ENCODE data around the gene METTL15.
"Not testable (repeated sequence)": the region's sequence is repeated elsewhere in the genome, so short reads cannot be mapped to it uniquely, and the experiment has no call there.

METTL15 gene, protein sequence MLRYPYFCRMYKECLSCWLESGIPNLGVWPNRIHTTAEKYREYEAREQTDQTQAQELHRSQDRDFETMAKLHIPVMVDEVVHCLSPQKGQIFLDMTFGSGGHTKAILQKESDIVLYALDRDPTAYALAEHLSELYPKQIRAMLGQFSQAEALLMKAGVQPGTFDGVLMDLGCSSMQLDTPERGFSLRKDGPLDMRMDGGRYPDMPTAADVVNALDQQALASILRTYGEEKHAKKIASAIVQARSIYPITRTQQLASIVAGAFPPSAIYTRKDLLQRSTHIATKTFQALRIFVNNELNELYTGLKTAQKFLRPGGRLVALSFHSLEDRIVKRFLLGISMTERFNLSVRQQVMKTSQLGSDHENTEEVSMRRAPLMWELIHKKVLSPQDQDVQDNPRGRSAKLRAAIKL

DNA sequence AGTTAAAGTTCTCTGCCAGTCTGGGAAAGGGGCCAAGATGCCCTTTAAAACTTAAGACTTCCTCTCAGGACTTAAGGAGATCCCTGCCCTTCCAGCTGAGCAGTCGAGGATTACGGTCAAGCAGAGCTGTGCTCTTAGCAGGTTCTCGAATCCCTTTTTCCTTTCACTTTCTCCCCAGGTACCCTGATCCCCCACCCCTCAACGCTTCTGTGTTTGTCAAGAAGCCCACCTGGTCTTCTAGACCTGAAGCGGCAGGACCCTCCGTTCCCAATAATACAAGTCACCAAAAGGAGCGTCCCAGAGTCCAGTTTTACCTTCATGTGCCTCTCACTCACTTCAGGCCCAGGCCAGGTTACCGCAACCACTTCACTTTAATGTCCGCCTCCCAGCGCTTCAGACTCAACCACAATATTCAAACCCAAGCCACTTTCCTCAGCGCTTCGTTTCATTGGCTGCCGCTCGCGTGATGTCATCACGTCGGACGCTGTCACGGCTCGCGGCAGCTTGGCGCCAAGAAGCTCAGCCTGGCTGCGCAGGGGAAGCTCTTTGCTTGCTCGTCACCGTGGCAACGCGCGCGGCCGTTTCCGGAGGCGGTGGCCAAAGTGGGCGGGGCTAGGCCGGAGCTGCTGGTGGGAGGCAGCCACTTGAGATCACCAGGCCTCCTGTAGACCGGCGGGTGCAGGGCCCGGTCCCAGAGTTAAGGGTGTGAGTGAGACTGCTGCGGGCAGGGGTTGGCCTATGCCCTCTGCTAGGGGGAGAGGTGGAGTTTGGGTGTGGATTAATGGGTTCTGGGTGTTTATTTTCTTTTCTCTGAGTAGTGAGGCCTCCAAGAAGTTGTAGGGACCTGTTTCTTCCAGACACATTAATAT, at the start of gene METTL15, which contains the start of gene KIF18A:
METTL15 (plus strand) TSS at position 639 of the 869 bp plus-strand sequence. CDS start 4,947 bp downstream, outside the sequence.
KIF18A (minus strand) TSS at position 407 of the 869 bp plus-strand sequence. CDS start 10,209 bp downstream, outside the sequence.
- FAIRE-seq, result peak; percentile 97

DNA sequence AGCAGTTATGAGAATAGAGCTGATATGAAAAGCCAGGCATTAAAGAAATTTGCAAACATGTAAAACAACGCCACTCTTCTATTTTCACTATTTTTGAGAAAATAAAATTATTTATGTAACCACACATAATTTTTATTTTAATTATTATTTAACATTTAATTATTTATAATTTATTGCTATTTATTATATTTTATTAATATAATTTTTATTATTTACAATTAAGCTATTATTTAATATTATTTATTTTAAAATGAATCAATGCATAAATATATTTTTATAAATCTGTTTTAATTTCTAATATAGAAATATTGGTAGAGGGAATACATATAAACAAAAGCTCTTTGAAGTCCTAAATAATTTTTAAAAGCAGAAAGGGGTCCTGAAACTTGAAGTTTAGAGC, 36.9 kb upstream of the METTL15 start:
- FAIRE-seq, result peak; percentile 91

DNA sequence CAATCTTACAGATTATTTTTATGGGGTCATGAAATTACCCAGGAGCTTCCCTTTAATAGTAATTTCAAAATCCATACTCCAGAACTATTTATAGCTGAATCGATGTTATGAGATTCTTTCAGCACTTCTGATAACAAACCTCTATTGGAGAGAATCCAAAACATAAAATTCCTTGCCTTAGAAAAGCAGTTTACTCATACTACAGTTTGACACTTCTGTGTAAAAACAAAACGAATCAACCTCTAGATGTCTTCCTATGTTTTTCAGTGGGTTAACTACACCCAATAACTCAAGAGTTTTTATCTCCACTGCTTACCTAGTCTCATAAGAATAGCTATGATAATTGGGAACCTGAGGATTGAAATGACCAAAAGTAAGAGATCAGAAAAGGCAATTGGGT, 35.9 kb upstream of the METTL15 start:
- FAIRE-seq, result no peak

DNA sequence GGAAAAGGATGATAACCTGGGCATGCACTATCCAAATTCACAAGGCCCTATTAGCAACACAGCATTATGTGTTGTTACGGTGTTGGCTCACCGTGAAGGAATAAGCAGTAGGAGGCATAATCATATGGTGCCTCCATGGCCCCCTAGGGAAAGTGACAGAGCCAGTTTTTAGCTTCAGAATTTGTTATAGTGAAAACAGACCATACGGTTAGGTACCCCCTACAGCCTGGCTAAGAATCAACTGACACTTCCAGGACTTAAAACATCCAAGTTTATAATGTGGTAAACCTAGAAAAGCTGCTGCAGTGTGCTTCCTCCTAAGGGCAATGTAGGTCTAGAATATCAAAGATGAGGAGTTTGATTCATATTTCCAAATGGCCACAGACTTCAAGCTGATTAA, 30.7 kb upstream of the METTL15 start:
- FAIRE-seq, result no peak

DNA sequence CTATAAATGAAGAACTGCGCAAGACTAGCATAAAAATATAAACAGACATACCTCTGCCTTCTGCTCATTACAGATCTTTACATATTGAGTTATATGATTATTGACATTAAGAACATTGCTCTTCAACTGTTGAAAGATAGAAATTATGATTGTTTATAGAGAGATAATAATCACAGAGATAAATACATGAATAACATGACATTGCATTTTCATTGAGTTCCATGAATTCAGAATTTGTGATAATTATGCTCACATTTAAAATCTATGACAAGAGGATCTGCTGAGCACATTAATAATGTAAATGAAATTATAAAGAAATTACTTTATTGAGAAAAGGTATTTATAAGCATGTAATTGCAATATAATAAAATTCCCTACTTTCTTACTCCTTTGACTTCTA, 25.1 kb upstream of the METTL15 start:
- FAIRE-seq, result peak; percentile 50

DNA sequence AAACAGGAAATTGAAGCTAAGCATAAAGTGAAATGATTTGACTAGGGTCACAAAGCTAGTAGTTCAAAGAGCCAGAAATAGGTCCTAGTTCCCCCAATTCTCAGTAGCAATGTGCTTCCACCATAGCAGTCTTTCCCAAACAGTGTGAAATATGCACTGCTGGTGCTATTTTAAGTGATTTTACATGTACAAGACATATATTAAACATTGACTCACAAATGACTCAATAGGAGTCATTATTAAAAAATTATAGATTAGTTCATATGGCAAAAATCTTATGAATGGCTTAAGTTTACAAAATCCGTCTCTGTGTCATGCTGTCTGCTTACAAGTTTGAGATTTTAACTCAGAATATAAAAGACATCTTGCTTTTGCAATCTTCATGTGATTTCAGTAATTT, 21.6 kb upstream of the METTL15 start:
- no peak for FAIRE-seq

DNA sequence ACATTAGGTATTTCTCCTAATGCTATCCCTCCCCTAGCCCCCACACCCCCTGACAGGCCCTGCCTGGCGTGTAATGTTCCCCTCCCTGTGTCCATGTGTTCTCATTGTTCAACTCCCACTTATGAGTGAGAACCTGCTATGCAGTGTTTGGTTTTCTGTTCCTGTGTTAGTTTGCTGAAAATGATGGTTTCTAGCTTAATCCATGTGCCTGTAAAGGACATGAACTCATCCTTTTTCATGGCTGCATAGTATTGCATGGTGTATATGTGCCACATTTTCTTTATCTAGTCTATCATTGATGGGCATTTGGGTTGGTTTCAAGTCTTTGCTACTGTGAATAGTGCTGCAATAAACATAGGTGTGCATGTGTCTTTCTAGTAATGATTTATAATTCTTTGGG, 21.0 kb upstream of the METTL15 start:
- not testable (repeated sequence) for FAIRE-seq

DNA sequence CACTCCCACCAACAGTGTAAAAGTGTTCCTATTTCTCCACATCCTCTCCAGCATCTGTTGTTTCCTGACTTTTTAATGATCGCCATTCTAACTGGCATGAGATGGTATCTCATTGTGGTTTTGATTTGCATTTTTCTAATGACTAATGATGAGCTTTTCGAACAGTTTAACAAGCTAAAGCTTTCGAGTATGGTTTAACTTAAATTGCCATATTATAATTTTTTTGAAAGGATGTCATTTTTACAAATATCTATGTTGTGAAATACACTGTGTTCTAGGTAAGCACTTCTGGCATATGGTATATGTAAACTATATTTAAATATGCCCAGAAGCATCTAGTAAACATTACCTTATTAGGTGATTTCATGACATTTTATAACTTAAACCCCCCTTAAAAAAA, 20.5 kb upstream of the METTL15 start:
- not testable (repeated sequence) for FAIRE-seq

DNA sequence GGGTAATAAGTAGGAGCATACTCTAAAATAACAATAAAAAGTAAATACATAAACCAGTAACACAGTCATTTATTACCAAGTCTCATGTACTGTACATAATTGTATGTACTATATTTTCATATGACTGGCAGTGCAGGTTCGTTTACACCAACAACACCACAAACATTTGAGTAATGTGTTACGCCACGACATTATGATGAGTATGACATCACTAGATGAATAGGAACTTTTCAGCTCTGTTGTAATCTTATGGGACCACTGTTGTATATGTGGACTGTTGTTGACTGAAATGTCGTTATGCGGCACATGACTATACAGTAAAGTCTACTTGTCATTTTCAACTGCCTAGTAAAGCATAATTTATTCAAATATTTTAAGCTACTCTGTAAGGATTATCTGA, 18.8 kb upstream of the METTL15 start:
- no peak for FAIRE-seq

DNA sequence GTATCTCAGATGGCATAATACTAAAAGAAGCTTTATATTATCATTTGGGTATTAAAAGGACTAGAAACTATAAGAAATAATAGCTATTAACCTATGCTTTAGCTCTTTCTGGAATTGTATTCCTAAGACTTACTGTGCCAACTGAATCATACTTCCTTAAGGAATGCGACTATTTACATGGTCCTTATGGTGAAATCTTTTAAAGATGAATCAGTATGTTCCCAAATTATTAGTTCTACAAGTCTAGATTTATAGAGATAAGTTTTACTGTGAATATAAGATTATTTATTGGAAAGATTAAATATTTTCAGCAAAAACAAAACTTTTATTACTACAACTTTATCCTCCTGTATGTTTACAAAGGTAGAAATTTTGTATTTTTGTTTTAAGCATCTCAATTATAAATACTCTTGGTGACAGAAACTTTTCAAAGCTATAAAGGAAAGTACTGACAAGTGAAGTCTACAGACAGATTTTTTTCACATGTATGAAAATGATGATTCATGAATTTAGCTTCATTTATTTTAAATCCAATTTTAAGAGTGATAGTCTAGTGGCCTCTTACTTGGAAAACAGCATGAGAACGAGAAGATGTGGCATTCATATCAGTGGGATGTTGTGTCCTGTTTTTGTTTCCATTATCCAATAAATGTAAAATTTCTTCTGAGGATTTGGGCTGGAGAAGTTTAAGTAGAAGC, 18.0 kb upstream of the METTL15 start:
- FAIRE-seq, result no peak

DNA sequence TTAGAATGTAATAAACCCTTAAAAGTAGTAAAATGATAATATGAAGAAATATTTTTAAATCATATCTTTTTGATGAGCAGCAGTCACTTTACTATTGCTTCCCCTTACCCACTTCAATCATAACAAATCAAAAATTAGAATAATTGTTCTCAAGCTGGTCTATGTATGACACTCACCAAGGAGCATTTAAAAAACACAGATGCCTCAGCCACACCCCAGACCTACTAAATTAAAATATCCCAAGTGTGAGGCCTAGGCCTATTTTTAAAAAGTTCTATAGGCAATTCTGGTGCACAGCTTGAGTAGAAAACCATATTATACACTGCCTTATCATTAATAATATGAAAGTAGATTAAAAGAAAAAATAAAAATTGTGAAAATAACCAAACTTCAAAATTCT, 15.4 kb upstream of the METTL15 start:
- no peak for FAIRE-seq

DNA sequence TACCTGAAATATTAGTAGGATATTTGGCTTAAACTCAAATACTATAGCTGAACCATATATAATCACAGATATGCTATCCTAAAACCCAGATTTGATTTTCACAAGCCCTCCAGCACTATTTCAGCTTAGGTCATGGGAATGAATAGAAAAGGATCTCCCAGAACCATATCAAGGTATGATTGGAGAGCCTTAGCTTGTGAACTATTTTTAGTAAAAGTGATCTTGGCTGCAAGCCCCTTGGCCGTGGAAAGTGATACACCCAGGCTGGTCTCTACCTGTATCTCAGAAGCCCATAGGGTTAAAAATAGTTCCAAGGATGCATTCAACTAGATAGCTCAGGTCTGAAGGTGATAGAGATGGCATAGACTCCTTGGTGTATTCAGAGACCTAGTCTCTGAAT, 9.9 kb upstream of the METTL15 start:
- FAIRE-seq, result no peak

DNA sequence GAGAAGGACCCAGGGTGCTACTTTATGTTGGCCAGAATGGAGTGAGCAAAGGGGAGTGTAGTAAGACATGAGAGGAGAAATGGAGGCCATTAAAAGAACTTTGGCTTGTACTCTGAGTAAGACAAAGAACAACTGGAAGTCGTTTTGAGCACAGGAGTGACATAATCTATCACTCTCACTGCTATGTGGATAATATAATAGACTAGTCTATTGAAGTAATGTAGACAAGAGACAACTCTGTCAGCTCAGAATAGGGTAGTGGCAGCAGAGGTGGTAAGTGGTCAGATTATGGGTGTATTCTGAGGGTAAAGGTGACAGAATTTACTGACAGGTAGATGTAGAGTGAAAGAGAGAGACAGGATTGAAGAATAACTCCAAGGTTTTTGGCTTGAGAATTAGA, 8.5 kb upstream of the METTL15 start:
- no peak for FAIRE-seq

DNA sequence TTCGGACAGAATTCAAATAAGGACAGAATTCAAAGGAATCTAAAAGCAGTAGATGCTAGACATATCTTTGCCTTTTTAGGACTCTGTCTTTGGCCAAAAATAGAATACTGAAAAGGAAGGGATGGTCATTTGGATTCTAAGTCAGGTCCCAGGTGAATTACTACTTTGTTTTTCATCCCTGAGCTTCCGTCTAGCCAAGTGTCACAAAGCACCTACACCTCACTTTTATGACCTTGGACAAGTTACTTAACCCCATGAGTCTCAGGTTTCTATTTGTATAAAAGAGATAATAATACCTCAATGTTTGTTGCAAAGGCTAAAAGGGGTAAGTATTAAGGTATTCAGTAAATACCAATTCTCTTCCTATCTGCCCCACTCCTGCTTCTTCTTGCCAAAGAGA, 7.5 kb upstream of the METTL15 start:
- FAIRE-seq, result no peak

DNA sequence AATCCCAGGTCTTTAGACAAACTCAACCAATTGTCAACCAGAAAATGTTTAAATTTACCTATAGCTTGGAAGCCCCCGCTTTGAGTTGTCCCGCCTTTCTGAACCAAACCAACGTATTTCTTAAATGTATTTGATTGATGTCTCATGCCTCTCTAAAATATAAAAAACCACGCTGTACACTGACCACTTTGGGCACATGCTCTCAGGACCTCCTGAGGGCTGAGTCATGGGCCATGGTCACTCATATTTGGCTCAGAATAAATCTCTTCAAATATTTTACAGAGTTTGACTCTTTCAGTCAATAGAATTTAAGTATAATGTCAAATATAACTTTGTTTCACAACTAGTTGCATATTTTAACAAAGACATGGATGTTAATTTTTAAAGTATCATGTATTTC, 5.9 kb upstream of the METTL15 start:
- FAIRE-seq, result not testable (repeated sequence)

DNA sequence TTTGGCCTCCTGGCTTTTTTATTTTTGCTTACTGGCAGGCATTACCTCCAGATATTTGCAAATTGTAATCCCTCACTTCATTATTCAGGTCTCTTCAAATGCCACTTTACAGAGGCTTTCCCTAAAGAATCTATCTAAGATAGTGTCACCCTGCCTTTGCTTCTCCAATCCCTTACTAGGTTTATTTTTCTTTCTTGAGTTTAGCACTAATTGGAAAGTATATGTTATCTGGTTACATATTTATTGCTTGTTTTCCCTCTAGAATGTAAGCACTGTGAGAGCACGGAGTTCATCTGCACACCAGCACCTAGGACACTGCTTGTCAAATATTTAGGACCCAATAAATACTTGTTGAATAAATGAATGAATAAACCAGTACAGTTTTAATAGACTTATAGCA, 3.8 kb upstream of the METTL15 start:
- no peak for FAIRE-seq

DNA sequence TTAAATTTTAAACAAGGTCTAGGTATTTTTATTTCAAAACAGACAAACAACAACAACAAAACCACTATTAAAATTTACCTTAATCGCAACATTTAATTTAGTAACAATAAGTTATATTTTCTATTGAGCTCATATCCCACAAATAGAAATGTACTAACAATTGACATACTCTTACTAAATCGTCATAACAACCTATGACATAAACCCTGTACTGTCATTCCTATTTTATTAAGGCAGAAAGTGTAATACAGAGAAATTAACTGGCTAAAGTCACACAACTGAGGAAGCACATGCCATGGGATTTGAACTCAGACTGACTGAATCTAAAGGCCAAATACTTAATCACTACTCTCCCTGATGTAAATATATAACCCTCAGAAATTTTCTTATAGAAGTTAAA, 3.2 kb upstream of the METTL15 start:
- FAIRE-seq, result no peak

DNA sequence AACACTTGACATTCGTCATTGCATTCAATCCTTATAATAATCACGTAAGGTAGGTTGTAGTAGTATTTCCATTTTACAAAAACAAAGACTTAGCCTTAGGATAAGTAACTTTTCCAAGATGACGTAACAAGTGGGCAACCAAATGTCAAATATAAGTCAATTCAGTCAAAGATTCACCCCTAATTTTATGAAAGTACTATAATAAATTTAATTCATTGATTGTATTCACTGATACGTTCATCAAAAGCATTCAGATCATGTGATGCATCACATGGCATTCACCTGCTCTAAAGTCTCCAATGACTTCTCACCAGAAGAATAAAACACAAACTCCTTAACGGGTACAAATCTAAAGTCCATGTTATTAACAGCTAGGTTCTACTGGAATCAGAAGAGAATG, 2.3 kb upstream of the METTL15 start:
- FAIRE-seq, result no peak

DNA sequence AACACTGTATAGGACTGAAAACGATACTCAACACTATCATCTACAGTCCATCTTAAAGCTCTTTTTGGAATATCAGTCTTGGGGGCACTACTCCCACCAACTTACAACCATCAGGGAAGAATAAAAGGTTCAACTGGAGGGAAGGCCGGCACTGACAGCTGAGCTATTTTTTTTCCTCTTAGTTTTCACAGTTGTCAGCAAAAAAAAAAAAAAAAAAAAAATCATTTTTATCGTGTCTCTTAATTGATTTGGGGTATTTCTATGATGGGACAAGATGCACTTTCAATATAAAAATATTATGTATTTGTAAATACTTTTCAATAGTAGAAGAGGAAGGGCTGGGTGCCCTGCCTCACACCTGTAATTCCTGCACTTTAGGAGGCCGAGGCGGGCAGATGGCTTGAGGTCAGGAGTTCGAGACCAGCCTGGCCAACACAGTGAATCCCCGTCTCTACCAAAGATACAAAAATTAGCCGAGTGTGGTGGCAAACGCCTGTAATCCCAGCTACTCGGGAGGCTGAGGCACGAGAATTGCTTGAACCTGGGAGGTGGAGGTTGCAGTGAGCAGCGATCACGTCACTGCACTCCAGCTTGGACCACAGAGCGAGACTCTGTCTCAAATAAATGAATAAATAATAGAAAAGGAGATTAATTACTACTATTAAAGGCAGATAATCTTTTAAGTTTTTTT, 1.7 kb upstream of the METTL15 start:
- FAIRE-seq, result no peak

DNA sequence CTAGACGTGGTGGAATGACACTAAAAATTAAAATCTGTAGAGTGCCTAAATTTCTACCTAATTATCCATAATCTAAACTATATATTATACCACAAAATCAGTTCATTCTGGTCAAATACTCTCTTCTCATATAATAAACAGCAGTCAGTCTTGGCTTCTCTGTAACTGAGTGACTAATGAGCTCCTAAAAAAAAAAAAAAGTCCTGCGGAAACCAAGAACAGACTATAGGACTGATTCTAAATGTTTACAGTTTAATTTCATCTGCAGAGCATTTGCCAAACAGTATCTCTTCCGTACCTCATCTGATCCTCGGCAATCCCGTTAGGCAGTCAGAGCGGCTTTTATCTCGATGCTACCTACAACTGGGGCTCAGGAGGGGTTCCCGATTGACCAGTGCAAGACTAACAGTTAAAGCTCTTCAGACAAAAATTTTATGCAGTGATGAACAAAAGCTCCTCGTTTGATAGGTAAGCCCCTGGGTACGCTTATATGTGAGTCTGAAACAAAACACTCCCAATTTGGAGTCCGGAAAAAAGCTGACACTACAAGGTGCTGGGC, 918 bp upstream of the METTL15 start:
- no peak for FAIRE-seq

DNA sequence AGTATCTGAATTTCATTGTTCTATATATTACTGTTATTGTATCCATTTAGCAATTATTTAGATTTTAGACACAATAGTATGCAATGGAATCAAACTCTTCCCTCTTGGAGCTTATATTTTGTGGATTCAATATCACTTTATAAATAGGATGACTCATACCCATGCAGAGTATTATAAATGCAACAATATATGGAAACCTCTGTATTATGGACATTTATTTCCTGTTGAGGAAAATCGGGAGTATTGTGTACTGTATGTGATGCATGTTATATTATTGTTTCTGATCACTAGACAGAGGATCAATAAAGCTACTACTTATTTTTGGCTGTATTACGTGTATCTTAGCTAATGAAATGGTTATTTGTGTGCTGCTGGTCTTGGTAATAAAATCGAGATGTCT, 770 bp downstream of the METTL15 start:
- no peak for FAIRE-seq

Measured in endometrium (tissue), 2 donors.